Chondrocyte (in vitro differentiated cells): ENCODE measurements around the gene JUN. TPM values are rescaled to one million over a fixed set of nuclear protein-coding genes. Genes with fewer than 3 reads are reported as not detected.

Experiments
- DNase-seq: peaks from one replicate; pipeline ENCODE4 v3.0.0; 2021; ENCODE audit warnings: mixed read lengths, low spot score
- H3K27ac Mint-ChIP-seq: one replicate; pipeline ENCODE4 v1.8.0; 2021; ENCODE audit warnings: mild to moderate bottlenecking, moderate library complexity, mixed read lengths; ENCODE audit not compliant: unreplicated experiment
- H3K27me3 Mint-ChIP-seq: 2 replicates; pipeline ENCODE4 v1.8.0; 2021; ENCODE audit warnings: low read depth, mixed read lengths
- H3K36me3 Mint-ChIP-seq: 2 replicates; pipeline ENCODE4 v1.8.0; 2021; ENCODE audit warnings: low read depth, mixed read lengths
- H3K4me1 Mint-ChIP-seq: 2 replicates; pipeline ENCODE4 v1.8.0; 2021; ENCODE audit warnings: low read depth, mild to moderate bottlenecking, mixed read lengths
- H3K4me3 Mint-ChIP-seq: one replicate; pipeline ENCODE4 v1.8.0; 2021; ENCODE audit warnings: mild to moderate bottlenecking, moderate library complexity, mixed read lengths; ENCODE audit not compliant: unreplicated experiment
- H3K9me3 Mint-ChIP-seq: 2 replicates; pipeline ENCODE4 v1.8.0; 2021; ENCODE audit warnings: low read depth, mixed read lengths
- long read RNA-seq: library from polyadenylated mRNA; stranded (forward); transcript quantifications from one replicate; pipeline ENCODE4 v2.0.0, GENCODE V29; 2021
- total RNA-seq: library from RNA; stranded (reverse); gene quantifications from 3 replicates; pipeline ENCODE4 v1.2.1, GENCODE V29; 2021
- TF ChIP-seq, protein P1 (sequence below): fragments of 200-600 bp; sonication (generic); IDR thresholded peaks from 2 replicates; pipeline ENCODE4 v1.5.0; 2021; ENCODE audit warnings: antibody characterized with exemption, mild to moderate bottlenecking, moderate library complexity

The JUN gene
- total RNA-seq: 74.9 to 98.8 TPM (median 92.3 TPM) in 3 replicates
- long read RNA-seq, transcript JUN-201 (1 exons, 3,540 nt): major isoform, 31 of 32 reads
- long read RNA-seq, partial matches to known transcripts: 0 of 32 reads
- long read RNA-seq, other reads (novel, unspliced or antisense): 1 of 32 reads

DNA sequence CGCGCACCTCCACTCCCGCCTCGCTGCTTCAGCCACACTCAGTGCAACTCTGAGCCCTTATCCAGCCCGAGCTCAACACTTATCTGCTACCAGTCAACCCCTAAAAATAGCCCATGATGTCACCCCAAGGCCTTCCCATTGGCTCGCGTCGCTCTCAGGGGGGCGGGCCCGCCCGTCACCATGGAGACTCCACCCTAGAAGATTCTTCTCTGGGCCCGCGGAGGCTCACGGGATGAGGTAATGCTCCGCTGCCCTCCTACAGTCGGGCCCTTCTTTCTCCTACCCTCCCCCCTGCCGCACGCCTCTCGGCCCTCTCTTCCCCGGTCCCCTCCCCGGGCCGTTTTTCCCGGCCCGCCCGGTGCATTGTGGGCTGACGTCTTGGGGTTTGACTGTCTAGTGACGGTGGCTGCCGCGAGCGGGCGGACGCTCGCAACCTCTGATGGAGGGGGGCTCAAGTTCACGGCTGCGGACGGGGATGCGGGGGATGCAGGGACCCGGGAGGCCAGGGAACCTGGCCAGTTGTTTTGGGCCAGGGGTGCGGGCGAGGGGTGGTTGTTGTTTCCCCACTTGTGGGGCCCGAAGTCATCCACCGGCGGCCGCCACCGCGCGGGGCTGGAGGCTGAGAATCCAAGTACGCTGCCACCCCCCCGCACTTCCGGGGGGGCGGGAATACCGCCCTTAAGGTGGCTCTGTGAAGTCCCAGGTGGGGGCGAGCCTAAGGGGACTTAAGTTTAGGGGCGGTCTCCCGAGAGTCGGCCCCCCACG, at the start of gene JUN:
TSS of gene JUN (minus strand) at position 55 of the 765 bp plus-strand sequence. CDS start 977 bp downstream, outside the sequence.
- peaks cover 20% of the 10 kb centered on the region for H3K36me3 Mint-ChIP-seq
- DNase-seq: peak; percentile 100
- peak within 1 kb of the TSS; percentile 99 for H3K27ac Mint-ChIP-seq
- H3K4me1 Mint-ChIP-seq: peaks cover 47% of the 10 kb centered on the region
- H3K4me3 Mint-ChIP-seq: peak within 1 kb of the TSS; percentile 88
- TF ChIP-seq, protein P1, sequence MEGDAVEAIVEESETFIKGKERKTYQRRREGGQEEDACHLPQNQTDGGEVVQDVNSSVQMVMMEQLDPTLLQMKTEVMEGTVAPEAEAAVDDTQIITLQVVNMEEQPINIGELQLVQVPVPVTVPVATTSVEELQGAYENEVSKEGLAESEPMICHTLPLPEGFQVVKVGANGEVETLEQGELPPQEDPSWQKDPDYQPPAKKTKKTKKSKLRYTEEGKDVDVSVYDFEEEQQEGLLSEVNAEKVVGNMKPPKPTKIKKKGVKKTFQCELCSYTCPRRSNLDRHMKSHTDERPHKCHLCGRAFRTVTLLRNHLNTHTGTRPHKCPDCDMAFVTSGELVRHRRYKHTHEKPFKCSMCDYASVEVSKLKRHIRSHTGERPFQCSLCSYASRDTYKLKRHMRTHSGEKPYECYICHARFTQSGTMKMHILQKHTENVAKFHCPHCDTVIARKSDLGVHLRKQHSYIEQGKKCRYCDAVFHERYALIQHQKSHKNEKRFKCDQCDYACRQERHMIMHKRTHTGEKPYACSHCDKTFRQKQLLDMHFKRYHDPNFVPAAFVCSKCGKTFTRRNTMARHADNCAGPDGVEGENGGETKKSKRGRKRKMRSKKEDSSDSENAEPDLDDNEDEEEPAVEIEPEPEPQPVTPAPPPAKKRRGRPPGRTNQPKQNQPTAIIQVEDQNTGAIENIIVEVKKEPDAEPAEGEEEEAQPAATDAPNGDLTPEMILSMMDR: no peak
- H3K27me3 Mint-ChIP-seq: no peaks in the 10 kb centered on the region
- H3K9me3 Mint-ChIP-seq: peaks cover 9% of the 10 kb centered on the region

DNA sequence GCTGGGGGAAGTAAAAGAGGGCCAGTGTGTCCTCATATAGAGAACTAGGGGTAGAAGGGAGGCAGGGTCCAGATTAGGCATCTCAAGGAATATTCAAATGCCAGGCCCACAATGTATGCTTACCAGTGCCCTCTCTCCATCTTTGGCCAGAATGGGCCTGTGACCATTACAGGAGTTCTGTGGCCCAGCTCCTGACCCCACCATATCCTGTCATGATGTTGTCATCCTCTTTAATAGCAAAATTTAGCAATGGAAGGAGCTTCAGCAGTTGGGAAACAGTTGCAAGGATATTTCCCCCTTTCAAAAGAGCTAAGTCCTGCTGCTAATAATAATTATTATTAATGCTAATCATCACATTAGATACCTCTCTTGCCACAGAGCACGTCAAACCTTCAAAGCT, 49.3 kb upstream of the JUN start:
- DNase-seq: no peak
- H3K36me3 Mint-ChIP-seq: peaks cover 2% of the 10 kb centered on the region
- H3K27me3 Mint-ChIP-seq: no peaks in the 10 kb centered on the region
- peaks cover 13% of the 10 kb centered on the region for H3K9me3 Mint-ChIP-seq
- no peak overlapping the region for H3K27ac Mint-ChIP-seq
- no peak overlapping the region for H3K4me3 Mint-ChIP-seq
- no peaks in the 10 kb centered on the region for H3K4me1 Mint-ChIP-seq
- TF ChIP-seq, protein P1: no peak

DNA sequence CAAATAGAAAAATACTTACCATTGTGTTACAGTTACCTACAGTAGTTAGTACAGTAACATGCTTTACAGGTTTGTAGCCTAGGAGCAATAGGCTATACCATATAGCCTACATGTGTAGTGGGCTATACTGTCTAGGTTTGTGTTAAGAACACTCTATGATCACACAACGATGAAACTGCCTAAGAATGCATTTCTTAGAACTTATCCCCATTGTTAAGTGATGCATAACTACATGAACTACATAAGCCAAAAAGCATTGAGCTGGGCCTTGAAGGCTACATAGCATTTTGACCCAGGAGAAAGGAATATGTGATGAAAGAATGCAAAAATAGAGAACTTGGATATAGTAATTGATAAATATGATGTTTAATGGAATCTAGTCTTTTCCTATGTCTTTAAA, 46.4 kb upstream of the JUN start:
- Mint-ChIP-seq H3K9me3 (peaks cover 32% of the 10 kb centered on the region), H3K27ac (no peak overlapping the region), H3K27me3 (no peaks in the 10 kb centered on the region), H3K4me3 (no peak overlapping the region), H3K36me3 (peaks cover 7% of the 10 kb centered on the region), H3K4me1 (peaks cover under 1% of the 10 kb centered on the region)
- TF ChIP-seq, protein P1: no peak
- no peak for DNase-seq

DNA sequence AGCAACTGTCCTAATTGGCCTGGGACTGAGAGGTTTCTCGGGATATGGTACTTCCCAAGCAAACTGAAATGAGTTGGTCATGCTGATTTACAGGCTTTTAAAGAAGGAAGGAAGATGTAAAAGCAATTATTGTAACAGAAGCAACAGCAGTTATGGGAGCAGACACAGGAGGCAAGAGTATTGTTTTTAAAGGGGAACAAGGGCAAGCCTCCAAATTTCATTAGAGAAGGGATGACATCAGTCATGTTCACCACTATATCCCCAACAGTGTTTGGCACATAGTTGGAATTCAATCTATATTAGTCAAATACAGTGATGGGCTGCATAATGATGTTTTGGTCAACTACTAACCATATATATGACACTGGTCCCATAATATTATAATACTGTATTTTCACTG, 46.0 kb upstream of the JUN start:
- Mint-ChIP-seq H3K4me1 (peaks cover 4% of the 10 kb centered on the region), H3K4me3 (no peak overlapping the region), H3K36me3 (peaks cover 7% of the 10 kb centered on the region), H3K9me3 (peaks cover 32% of the 10 kb centered on the region), H3K27me3 (no peaks in the 10 kb centered on the region), H3K27ac (no peak overlapping the region)
- no peak for DNase-seq
- TF ChIP-seq, protein P1: no peak

DNA sequence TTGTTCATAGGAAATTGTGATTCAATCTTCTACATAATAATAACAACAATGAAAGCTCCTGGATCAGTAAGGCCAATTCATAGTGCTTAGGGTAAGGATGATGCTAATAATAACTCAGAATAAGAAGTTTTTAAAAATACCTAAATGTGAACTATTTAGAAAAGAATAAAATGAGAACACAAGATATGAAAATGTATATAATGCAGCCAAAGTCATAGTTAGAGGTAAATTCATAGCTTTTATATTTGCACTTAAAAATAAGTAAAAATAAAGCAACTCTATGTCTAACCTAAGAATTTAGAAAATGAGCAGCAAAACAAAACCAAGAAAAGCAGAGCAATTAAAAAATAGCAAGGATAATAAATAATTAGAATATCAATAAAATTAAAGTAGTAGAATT, 43.5 kb upstream of the JUN start:
- H3K4me1 Mint-ChIP-seq: peaks cover 23% of the 10 kb centered on the region
- peaks cover 7% of the 10 kb centered on the region for H3K36me3 Mint-ChIP-seq
- peaks cover 32% of the 10 kb centered on the region for H3K9me3 Mint-ChIP-seq
- H3K27me3 Mint-ChIP-seq: no peaks in the 10 kb centered on the region
- no peak overlapping the region for H3K27ac Mint-ChIP-seq
- no peak overlapping the region for H3K4me3 Mint-ChIP-seq
- TF ChIP-seq, protein P1: no peak
- no peak for DNase-seq
